ENCODE results near the gene PARN.

DNA sequence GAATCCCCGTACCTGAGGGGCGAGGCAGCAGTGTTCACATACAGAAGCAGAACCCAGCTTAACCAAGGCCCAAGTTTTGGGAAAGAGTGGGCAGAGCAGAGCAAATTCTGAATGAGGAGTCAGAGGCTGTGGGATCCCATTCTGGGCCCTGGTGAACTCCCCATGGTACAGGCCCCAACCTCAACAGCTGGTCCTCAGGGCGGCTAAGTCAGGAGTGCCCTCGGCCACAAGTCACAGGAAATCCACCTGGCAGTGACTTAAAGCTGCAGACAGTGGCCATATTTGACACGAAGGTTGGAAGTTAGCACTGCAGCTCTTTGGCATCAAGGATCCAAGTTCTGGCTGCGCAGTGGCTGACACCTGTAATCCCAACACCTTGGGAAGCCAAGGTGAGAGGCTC lies 237.1 kb downstream of the PARN start:
- TF ChIP-seq EZH2phosphoT487 (IDR thresholded peaks at IDR 0.05; ENCODE audit: borderline replicate concordance) (no peak), ZNF274 (IDR thresholded peaks at IDR 0.05; ENCODE audit: low read depth, low read length) (no peak), POLR2AphosphoS5 (IDR thresholded peaks at IDR 0.05; ENCODE audit: low read depth, low read length) (no peak), FOSL1 (IDR thresholded peaks at IDR 0.05; ENCODE audit: low read depth) (no peak), MAX (IDR thresholded peaks at IDR 0.05) (no peak), ELF1 (IDR thresholded peaks at IDR 0.05; ENCODE audit: borderline replicate concordance, low read depth) (no peak), CEBPB (IDR thresholded peaks at IDR 0.05; ENCODE audit: low read depth) (no peak), REST (IDR thresholded peaks at IDR 0.05; ENCODE audit: low read depth) (no peak)
- TF ChIP-seq, protein P1, sequence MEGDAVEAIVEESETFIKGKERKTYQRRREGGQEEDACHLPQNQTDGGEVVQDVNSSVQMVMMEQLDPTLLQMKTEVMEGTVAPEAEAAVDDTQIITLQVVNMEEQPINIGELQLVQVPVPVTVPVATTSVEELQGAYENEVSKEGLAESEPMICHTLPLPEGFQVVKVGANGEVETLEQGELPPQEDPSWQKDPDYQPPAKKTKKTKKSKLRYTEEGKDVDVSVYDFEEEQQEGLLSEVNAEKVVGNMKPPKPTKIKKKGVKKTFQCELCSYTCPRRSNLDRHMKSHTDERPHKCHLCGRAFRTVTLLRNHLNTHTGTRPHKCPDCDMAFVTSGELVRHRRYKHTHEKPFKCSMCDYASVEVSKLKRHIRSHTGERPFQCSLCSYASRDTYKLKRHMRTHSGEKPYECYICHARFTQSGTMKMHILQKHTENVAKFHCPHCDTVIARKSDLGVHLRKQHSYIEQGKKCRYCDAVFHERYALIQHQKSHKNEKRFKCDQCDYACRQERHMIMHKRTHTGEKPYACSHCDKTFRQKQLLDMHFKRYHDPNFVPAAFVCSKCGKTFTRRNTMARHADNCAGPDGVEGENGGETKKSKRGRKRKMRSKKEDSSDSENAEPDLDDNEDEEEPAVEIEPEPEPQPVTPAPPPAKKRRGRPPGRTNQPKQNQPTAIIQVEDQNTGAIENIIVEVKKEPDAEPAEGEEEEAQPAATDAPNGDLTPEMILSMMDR (IDR thresholded peaks at IDR 0.05 in 2 of 3, conservative IDR thresholded peaks at IDR 0.05 in 1 of 3; ENCODE audit: borderline replicate concordance in 1 of 3, insufficient read depth in 1 of 3, low read depth in 2 of 3, low read length in 2 of 3), result no peak
- TF ChIP-seq, protein P2, sequence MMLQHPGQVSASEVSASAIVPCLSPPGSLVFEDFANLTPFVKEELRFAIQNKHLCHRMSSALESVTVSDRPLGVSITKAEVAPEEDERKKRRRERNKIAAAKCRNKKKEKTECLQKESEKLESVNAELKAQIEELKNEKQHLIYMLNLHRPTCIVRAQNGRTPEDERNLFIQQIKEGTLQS (IDR thresholded peaks at IDR 0.05), result no peak
